Measurements from ENCODE around the gene POU4F1. TPM values are rescaled to one million over a fixed set of nuclear protein-coding genes. Genes with fewer than 3 reads are reported as not detected.

POU4F1 gene
- total RNA-seq, 1 donor, result not detected

DNA sequence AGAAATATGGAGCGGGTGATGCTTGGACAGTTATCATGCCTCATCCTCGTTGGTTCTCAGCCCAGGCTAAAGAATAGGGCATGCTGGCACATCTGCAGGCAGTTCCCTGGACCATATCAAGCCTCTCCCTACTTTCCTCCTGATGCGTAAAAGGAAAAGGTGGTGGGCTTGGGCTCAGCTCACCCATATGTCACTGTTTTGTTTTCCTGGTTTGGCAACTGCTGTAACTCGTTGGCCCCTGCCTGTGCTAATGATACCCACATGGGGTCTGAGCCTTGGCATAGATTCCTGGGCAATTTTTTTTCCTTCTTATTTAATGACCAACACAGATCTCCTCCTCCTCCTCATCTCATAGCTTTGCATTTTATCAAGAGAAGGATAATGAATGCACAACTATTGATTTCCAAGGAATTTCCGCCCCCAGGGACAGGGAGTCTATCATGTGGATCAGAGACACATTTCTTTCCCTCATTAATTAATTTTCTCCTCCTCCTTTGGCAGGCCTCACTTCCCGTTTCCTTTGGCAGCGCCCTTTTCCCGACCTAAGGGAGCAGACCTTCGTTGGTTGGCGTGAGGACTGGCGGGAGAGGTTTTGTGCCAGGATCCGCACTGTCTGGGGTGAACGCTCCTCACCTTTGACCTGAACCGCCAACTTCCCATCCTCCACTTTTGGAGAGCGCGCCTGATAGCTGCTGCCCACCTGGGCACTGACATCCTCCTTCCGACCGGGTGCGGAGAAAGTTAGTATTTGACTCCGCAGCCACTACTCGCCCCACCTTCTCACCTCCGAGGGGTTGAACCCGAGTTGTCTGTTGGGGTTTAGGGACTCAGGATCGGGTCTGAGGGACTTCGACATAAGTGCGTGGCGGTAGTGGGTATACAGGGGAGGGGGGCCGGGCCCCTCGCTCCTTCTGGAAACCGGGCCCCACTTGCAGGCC, 3.4 kb upstream of the POU4F1 start:
- DNase-seq (ENCODE audit: low read depth), result no peak
- TF ChIP-seq, protein P1, sequence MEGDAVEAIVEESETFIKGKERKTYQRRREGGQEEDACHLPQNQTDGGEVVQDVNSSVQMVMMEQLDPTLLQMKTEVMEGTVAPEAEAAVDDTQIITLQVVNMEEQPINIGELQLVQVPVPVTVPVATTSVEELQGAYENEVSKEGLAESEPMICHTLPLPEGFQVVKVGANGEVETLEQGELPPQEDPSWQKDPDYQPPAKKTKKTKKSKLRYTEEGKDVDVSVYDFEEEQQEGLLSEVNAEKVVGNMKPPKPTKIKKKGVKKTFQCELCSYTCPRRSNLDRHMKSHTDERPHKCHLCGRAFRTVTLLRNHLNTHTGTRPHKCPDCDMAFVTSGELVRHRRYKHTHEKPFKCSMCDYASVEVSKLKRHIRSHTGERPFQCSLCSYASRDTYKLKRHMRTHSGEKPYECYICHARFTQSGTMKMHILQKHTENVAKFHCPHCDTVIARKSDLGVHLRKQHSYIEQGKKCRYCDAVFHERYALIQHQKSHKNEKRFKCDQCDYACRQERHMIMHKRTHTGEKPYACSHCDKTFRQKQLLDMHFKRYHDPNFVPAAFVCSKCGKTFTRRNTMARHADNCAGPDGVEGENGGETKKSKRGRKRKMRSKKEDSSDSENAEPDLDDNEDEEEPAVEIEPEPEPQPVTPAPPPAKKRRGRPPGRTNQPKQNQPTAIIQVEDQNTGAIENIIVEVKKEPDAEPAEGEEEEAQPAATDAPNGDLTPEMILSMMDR (IDR thresholded peaks at IDR 0.05; ENCODE audit: insufficient read depth, low read length), result no peak
- H3K4me3 ChIP-seq (ENCODE audit: low read depth, low read length), result no peak overlapping the region

- no peak overlapping the region for H3K4me3 ChIP-seq (ENCODE audit: low read depth, low read length)
- TF ChIP-seq, protein P1 (IDR thresholded peaks at IDR 0.05; ENCODE audit: insufficient read depth, low read length), result no peak
- no peak for DNase-seq (ENCODE audit: low read depth)
These were observed 1.6 kb upstream of the POU4F1 start for GRCh38 chr13:78604782-78605611.

GRCh38 chr13:78602561-78603239, 652 bp downstream of the POU4F1 start:
- DNase-seq (ENCODE audit: low read depth), result no peak
- TF ChIP-seq, protein P1 (IDR thresholded peaks at IDR 0.05; ENCODE audit: insufficient read depth, low read length), result no peak
- H3K4me3 ChIP-seq (ENCODE audit: low read depth, low read length), result no peak overlapping the region

DNA sequence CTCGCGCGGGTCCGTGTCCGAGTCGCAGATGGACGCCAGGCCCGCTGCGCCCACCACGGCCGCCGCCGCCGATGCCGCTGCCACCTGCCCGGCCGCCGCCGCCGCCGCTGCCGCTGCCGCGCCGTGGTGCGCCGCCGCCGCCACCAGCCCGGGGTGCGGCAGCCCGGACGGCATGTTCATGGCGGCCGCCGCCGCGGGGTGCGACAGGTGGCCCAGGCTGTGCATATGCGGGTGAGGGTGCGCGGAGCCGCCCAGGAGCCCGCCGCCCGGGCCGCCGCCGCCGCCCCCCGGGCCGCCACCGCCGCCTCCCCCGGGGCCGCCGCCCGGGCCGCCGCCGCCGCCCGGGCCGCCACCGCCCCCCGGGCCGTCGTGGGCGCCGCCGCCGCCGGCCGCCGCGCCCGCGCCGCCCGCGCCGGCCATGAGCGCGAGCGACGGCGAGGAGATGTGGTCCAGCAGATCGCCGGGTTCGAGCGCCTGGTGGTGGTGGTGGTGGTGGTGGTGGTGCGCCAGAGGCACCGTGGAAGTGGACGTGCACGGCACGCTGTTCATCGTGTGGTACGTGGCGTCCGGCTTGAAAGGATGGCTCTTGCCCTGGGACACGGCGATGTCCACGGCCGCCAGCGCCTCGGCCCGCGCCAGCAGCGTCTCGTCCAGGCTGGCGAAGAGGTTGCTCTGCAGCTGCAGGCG, 1.3 kb downstream of the POU4F1 start:
- DNase-seq (ENCODE audit: low read depth), result no peak
- H3K4me3 ChIP-seq (ENCODE audit: low read depth, low read length), result no peak overlapping the region
- TF ChIP-seq, protein P1 (IDR thresholded peaks at IDR 0.05; ENCODE audit: insufficient read depth, low read length), result no peak

GRCh38 chr13:78601124-78601873, 2.1 kb downstream of the POU4F1 start:
- H3K4me3 ChIP-seq (ENCODE audit: low read depth, low read length), result no peak overlapping the region
- DNase-seq (ENCODE audit: low read depth), result no peak
- TF ChIP-seq, protein P1 (IDR thresholded peaks at IDR 0.05; ENCODE audit: insufficient read depth, low read length), result no peak

Measured in fibroblast of the aortic adventitia (primary cell).